Measurements from ENCODE around the gene COMMD9. TPM values are rescaled to one million over a fixed set of nuclear protein-coding genes. Genes with fewer than 3 reads are reported as not detected.

The COMMD9 gene
- total and polyA plus RNA-seq, 2 of the 8 experiments (the other 6 are each of a cell fraction or from before 2014, with no cell fraction given) = 42.5 to 49.1 TPM

DNA sequence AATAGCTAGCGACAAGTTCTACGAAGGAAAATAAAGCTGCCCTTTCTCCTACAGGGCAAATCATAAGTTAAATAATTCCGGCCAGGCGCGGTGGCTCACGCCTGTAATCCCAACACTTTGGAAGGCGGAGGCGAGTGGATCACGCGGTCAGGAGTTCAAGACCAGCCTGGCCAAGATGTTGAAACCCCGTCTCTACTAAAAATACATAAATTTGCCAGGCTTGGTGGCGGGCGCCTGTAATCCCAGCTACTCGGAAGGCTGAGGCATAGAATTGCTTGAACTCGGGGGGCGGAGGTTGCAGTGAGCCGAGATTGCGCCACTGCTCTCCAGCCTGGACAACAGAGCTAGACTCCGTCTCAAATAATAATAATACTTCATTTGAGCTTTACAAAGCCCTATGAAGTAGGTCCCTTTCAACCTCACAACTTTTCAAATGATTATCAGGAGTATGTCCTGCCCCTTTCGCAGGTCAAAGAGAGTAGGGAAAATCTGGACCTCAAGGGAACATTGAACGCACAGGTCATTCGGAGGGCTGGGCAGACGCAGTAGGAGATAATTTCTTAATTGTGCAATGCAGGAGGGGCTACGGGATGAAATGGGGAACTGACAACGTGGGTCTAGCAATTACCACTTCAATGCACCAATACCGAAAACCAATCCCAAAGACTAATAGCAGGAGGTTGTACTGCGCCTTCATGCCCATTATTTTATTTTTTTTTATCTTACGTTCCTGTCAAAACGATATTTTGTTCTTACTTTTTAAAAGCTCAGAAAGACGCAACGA, 590 bp downstream of the COMMD9 start (continued):
- TF ChIP-seq MAFK (IDR thresholded peaks at IDR 0.05; ENCODE audit: low read depth, low read length) (no peak), TEAD4 (IDR thresholded peaks at IDR 0.05; ENCODE audit: low read depth, low read length) (no peak)

Data from H1 (cell line).